AG04449 (cell line): ENCODE measurements around the gene MKLN1.

Experiments
- CTCF ChIA-PET: fragments of 350-600 bp; formaldehyde crosslinking; extraction: SDS; loops from one replicate; lab custom pipeline; 2021; ENCODE audit warnings: antibody characterized with exemption; lab: Yijun Ruan, JAX
- POLR2A ChIA-PET: fragments of 400-600, 350-600 bp; formaldehyde crosslinking; extraction: SDS; loops from one replicate; lab custom pipeline; 2020; ENCODE audit warnings: antibody characterized with exemption, inconsistent platforms; lab: Yijun Ruan, JAX
- DNase-seq: peaks from one replicate; pipeline ENCODE4 v3.0.0-alpha.2; 2010; ENCODE audit warnings: low read depth, low spot score
- H3K4me3 ChIP-seq: 2 replicates; pipeline ENCODE4 v1.5.1; 2011; ENCODE audit warnings: low read depth, mild to moderate bottlenecking, control low read depth, low read length
- CTCF ChIP-seq: IDR thresholded peaks from one replicate; pipeline ENCODE4 v1.5.1; 2011; ENCODE audit warnings: mild to moderate bottlenecking, moderate library complexity, low read length, control low read depth, inconsistent platforms; ENCODE audit not compliant: insufficient read depth; ENCODE audit errors: missing control alignments

Gene MKLN1

GRCh38 chr7:131299074-131299473, 28.6 kb upstream of the MKLN1 start:
- no peak for TF ChIP-seq CTCF
- no peak overlapping the region for H3K4me3 ChIP-seq
- no peak for DNase-seq
- CTCF ChIA-PET, result interaction anchor here (0.7 to 1.0 kb wide), 3 partner anchors 20 to 237 kb away, joined by 3 to 5 read pairs (median 3); no protein-coding TSS in a partner anchor
- POLR2A ChIA-PET, result no interaction called here

GRCh38 chr7:131300078-131300477, 27.6 kb upstream of the MKLN1 start:
- POLR2A ChIA-PET, result no interaction called here
- no peak for DNase-seq
- no peak overlapping the region for H3K4me3 ChIP-seq
- CTCF ChIA-PET, result interaction anchor here (0.9 to 1.0 kb wide), 2 partner anchors 19 to 231 kb away, joined by 3 to 5 read pairs; no protein-coding TSS in a partner anchor
- TF ChIP-seq CTCF, result no peak

GRCh38 chr7:131300572-131301466, 26.9 kb upstream of the MKLN1 start:
- DNase-seq, result no peak
- no peak overlapping the region for H3K4me3 ChIP-seq
- POLR2A ChIA-PET, result no interaction called here
- CTCF ChIA-PET, result interaction anchor here (1.3 to 3.0 kb wide), 3 partner anchors 9 to 232 kb away, joined by 3 to 19 read pairs (median 4); no protein-coding TSS in a partner anchor
- no peak for TF ChIP-seq CTCF

- ChIA-PET CTCF (interaction anchor here (0.5 to 4.4 kb wide), 8 partner anchors 11 to 237 kb away, joined by 3 to 29 read pairs (median 3); no protein-coding TSS in a partner anchor), POLR2A (interaction anchor here (0.7 kb wide), 1 partner anchor 196 kb away, joined by 4 read pairs; no protein-coding TSS in a partner anchor)
- no peak for DNase-seq
- no peak for TF ChIP-seq CTCF
- no peak overlapping the region for H3K4me3 ChIP-seq
These were observed 25.2 kb upstream of the MKLN1 start for GRCh38 chr7:131302446-131302845.

- ChIA-PET POLR2A (interaction anchor here (0.7 kb wide), 1 partner anchor 196 kb away, joined by 4 read pairs; no protein-coding TSS in a partner anchor), CTCF (interaction anchor here (0.5 to 4.4 kb wide), 8 partner anchors 12 to 238 kb away, joined by 3 to 29 read pairs (median 3); no protein-coding TSS in a partner anchor)
- DNase-seq, result no peak
- no peak overlapping the region for H3K4me3 ChIP-seq
- TF ChIP-seq CTCF, result peak; percentile 53
These were observed 24.6 kb upstream of the MKLN1 start for GRCh38 chr7:131302876-131303707.
